IMR-90 (cell line): ENCODE measurements around the gene THY1. TPM values are rescaled to one million over a fixed set of nuclear protein-coding genes. Genes with fewer than 3 reads are reported as not detected.

Experiments used
- ATAC-seq: fragments of 200-7000 bp; cut with Tn5 transposase; 2 replicates; pipeline ENCODE4 v1.9.1; 2020; ENCODE audit warnings: low read depth, mild to moderate bottlenecking, moderate library complexity
- BruUV-seq: library from RNA; stranded (reverse); fragments of 400-500 nt; replicated peaks from 2 replicates; lab custom pipeline; 2021; lab: Mats Ljungman, UMichigan
- CTCF ChIA-PET: fragments of 300-600 bp; formaldehyde crosslinking; extraction: SDS; loops from one replicate; lab custom pipeline; 2021; ENCODE audit warnings: antibody characterized with exemption; lab: Yijun Ruan, JAX
- POLR2A ChIA-PET: fragments of 300-600 bp; sonication (Branson Sonifier 250); formaldehyde crosslinking; loops from one replicate; lab custom pipeline; 2022; ENCODE audit warnings: antibody characterized with exemption; ENCODE audit not compliant: unreplicated experiment; lab: Charles Lee
- DNase-seq: peaks from one replicate; pipeline ENCODE4 v3.0.0; 2013
- H2AFZ ChIP-seq: replicated peaks from 2 replicates; pipeline ENCODE3; 2013; ENCODE audit warnings: low read length, mild to moderate bottlenecking; ENCODE audit not compliant: poor library complexity
- H2AK5ac ChIP-seq: 2 replicates; pipeline ENCODE4 v1.6.1; 2013; ENCODE audit warnings: low read depth, low read length, inconsistent platforms
- H2AK9ac ChIP-seq: replicated peaks from 2 replicates; pipeline ENCODE3; 2013; ENCODE audit warnings: mild to moderate bottlenecking, low read depth, low read length, moderate library complexity; ENCODE audit not compliant: poor library complexity
- H2BK120ac ChIP-seq: 2 replicates; pipeline ENCODE4 v1.6.1; 2013; ENCODE audit warnings: low read depth, low read length, inconsistent platforms
- H2BK15ac ChIP-seq: 3 replicates; pipeline ENCODE4 v1.6.1; 2013; ENCODE audit warnings: low read depth, low read length, inconsistent platforms
- H2BK20ac ChIP-seq: 2 replicates; pipeline ENCODE4 v1.6.1; 2013; ENCODE audit warnings: low read depth, mild to moderate bottlenecking, inconsistent platforms, low read length, moderate library complexity
- H2BK5ac ChIP-seq: 2 replicates; pipeline ENCODE4 v1.6.1; 2013; ENCODE audit warnings: mild to moderate bottlenecking, low read depth, low read length, inconsistent platforms; ENCODE audit not compliant: poor library complexity, severe bottlenecking
- H3K14ac ChIP-seq: replicated peaks from 2 replicates; pipeline ENCODE4 v1.6.1; 2013; ENCODE audit warnings: low read depth, low read length, inconsistent platforms
- H3K18ac ChIP-seq: 2 replicates; pipeline ENCODE4 v1.6.1; 2013; ENCODE audit warnings: low read depth, low read length, control low read depth
- H3K23ac ChIP-seq: 2 replicates; pipeline ENCODE4 v1.6.1; 2013; ENCODE audit warnings: low read depth, low read length, inconsistent platforms
- H3K27ac ChIP-seq: 2 replicates; pipeline ENCODE4 v1.5.1; 2013; ENCODE audit warnings: mild to moderate bottlenecking, control low read depth, low read length; ENCODE audit not compliant: insufficient read depth
- H3K27me3 ChIP-seq: 2 replicates; pipeline ENCODE4 v1.6.1; 2013; ENCODE audit warnings: low read length; ENCODE audit not compliant: control insufficient read depth, insufficient read depth
- H3K36me3 ChIP-seq: 2 replicates; pipeline ENCODE4 v1.6.1; 2013; ENCODE audit warnings: low read length, mixed read lengths; ENCODE audit not compliant: control insufficient read depth, insufficient read depth
- H3K4ac ChIP-seq: 2 replicates; pipeline ENCODE4 v1.6.1; 2013; ENCODE audit warnings: low read depth, low read length, inconsistent platforms
- H3K4me1 ChIP-seq: 2 replicates; pipeline ENCODE4 v1.6.1; 2013; ENCODE audit warnings: low read length, mixed read lengths; ENCODE audit not compliant: control insufficient read depth, insufficient read depth
- H3K4me2 ChIP-seq: 2 replicates; pipeline ENCODE4 v1.6.1; 2013; ENCODE audit warnings: low read depth, mild to moderate bottlenecking, control low read depth, low read length, moderate library complexity
- H3K4me3 ChIP-seq: 2 replicates; pipeline ENCODE4 v1.5.1; 2013; ENCODE audit warnings: low read depth, mild to moderate bottlenecking, control low read depth, low read length, moderate library complexity; ENCODE audit not compliant: insufficient read depth
- H3K56ac ChIP-seq: 2 replicates; pipeline ENCODE4 v1.6.1; 2013; ENCODE audit warnings: low read length, inconsistent platforms; ENCODE audit not compliant: insufficient read depth; ENCODE audit errors: extremely low read depth
- H3K79me1 ChIP-seq, 2 experiments: 2 replicates each; pipeline ENCODE4 v1.6.1; 2013; ENCODE audit warnings: low read length in 2 of 2, inconsistent platforms in 1 of 2, low read depth in 1 of 2
- H3K9ac ChIP-seq: 2 replicates; pipeline ENCODE4 v1.6.1; 2013; ENCODE audit warnings: low read depth, low read length, control low read depth
- H3K9me1 ChIP-seq: 2 replicates; pipeline ENCODE4 v1.6.1; 2013; ENCODE audit warnings: low read length, inconsistent platforms; ENCODE audit not compliant: insufficient read depth
- H3K9me3 ChIP-seq: 2 replicates; pipeline ENCODE4 v1.6.1; 2013; ENCODE audit warnings: low read length; ENCODE audit not compliant: control insufficient read depth, insufficient read depth
- H4K20me1 ChIP-seq: 2 replicates; pipeline ENCODE4 v1.6.1; 2013; ENCODE audit warnings: low read length, inconsistent platforms; ENCODE audit not compliant: insufficient read depth
- H4K5ac ChIP-seq: 2 replicates; pipeline ENCODE4 v1.6.1; 2013; ENCODE audit warnings: mild to moderate bottlenecking, low read depth, low read length, control low read depth
- H4K8ac ChIP-seq, 2 experiments: 2 replicates each; pipeline ENCODE4 v1.6.1; 2013; ENCODE audit warnings: low read depth in 2 of 2, low read length in 2 of 2, control low read depth in 1 of 2, inconsistent platforms in 1 of 2
- H4K91ac ChIP-seq: 2 replicates; pipeline ENCODE4 v1.6.1; 2013; ENCODE audit warnings: low read depth, low read length, inconsistent platforms; ENCODE audit not compliant: insufficient read depth
- ELK1 ChIP-seq: fragments of 150-350 bp; IDR thresholded peaks from 2 replicates; pipeline ENCODE4 v1.6.1; 2016; ENCODE audit warnings: low read depth, mild to moderate bottlenecking, low read length, moderate library complexity, borderline replicate concordance
- WGBS, 2 experiments: methylation state at CpG; one replicate each; pipeline versions ENCODE4 v1.1.5 to v1.1.7; 2013; ENCODE audit warnings: missing lambda C conversion rate in 2 of 2; ENCODE audit not compliant: insufficient read length in 1 of 2; ENCODE audit errors: extremely low coverage in 2 of 2; 5-methylcytosine and 5-hydroxymethylcytosine counted together
- dilution Hi-C: fragments of 300-500 bp; cut with HindIII; formaldehyde crosslinking; loops from one replicate; pipeline ENCODE4 v1.14.3; 2018; ENCODE audit warnings: low sequenced_read_pairs; ENCODE audit not compliant: unreplicated experiment
- in situ Hi-C: fragments of 300-500 bp; cut with MboI; formaldehyde crosslinking; loops from 3 replicates; pipeline ENCODE4 v1.14.3; 2019; ENCODE audit warnings: low sequenced_read_pairs, inconsistent platforms, mixed read lengths
- intact Hi-C: fragments of 100-400 bp; cut with micrococcal nuclease; formaldehyde crosslinking; loops from 2 replicates; pipeline ENCODE4 v1.10.0; 2022
- polyA plus RNA-seq, 3 experiments: library from polyadenylated mRNA; depleted of rRNA; stranded (reverse); fragments of >200 nt; gene quantifications; 2 replicates each; pipeline ENCODE4 v1.2.3, GENCODE V29; 2012; ENCODE audit warnings: low replicate concordance in 1 of 3
- total RNA-seq: library from RNA; depleted of rRNA; stranded (reverse); fragments of >200 nt; gene quantifications from 2 replicates; pipeline ENCODE4 v1.2.3, GENCODE V29; 2012

THY1 gene
- total and polyA plus RNA-seq, 2 of the 4 experiments (the other 2 are of a cell fraction): 703 to 2,603 TPM

DNA sequence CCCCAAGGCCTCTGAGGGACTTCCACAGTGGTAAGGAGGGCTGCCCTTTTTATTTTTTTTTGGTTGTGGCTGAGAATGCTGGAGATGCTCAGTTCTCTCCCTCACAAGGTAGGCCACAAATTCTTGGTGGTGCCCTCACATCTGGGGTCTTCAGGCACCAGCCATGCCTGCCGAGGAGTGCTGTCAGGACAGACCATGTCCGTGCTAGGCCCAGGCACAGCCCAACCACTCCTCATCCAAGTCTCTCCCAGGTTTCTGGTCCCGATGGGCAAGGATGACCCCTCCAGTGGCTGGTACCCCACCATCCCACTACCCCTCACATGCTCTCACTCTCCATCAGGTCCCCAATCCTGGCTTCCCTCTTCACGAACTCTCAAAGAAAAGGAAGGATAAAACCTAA, 4.2 kb downstream of the THY1 start:
- intact Hi-C loops: no loop called here
- Histone ChIP-seq H3K4me3 (no peak overlapping the region), H3K9ac (no peak overlapping the region), H3K27me3 (no peaks in the 10 kb centered on the region), H2AFZ (no peak overlapping the region), H3K4me2 (no peak overlapping the region), H3K4me1 (peaks cover 26% of the 10 kb centered on the region), H2BK5ac (peak overlapping the region; percentile 84), H2BK15ac (no peak overlapping the region; the same call in 2 of the 3 replicates), H3K4ac (peak overlapping the region; percentile 69), H3K79me1 (peaks cover 20 to 59% of the 10 kb centered on the region in 2 experiments), H2AK9ac (peak overlapping the region; percentile 74), H4K91ac (peak overlapping the region; percentile 16), H4K5ac (peak overlapping the region; percentile 8; the same call in 1 of the 2 replicates), H3K9me1 (peaks cover 42% of the 10 kb centered on the region), H3K14ac (peak overlapping the region; percentile 53; the same call in 1 of the 2 replicates), H2BK120ac (peak overlapping the region; percentile 43; the same call in 1 of the 2 replicates), H2BK20ac (no peak overlapping the region), H3K27ac (peak overlapping the region; percentile 17; the same call in 1 of the 2 replicates), H3K36me3 (peaks cover 26% of the 10 kb centered on the region), H3K18ac (no peak overlapping the region), H3K23ac (peak overlapping the region; percentile 49; the same call in 1 of the 2 replicates), H4K20me1 (peaks cover 50% of the 10 kb centered on the region), H2AK5ac (peak overlapping the region; percentile 42; the same call in 1 of the 2 replicates), H4K8ac (peak overlapping the region in 1 of 2 experiments; percentile 32; a peak in 2 of 4 replicates), H3K56ac (no peak overlapping the region), H3K9me3 (no peaks in the 10 kb centered on the region)
- TF ChIP-seq ELK1: no peak
- dilution Hi-C loops: no loop called here
- in situ Hi-C loops: no loop called here
- POLR2A ChIA-PET: no interaction called here
- no peak for DNase-seq
- WGBS, 2 experiments: 80% methylated on average over 1 of the region's 4 CpGs; no CpG with 5 or more reads in 1 of the 2 experiments
- no TSS peak for BruUV-seq
- ATAC-seq: no peak
- CTCF ChIA-PET: no interaction called here
